GM18907 (cell line): Measurements from ENCODE around the gene LRRC10B.

ENCODE experiments used
- ATAC-seq: cut with Tn5 transposase; IDR thresholded peaks from one replicate; pipeline ENCODE4 v1.9.1; 2021; ENCODE audit warnings: mild to moderate bottlenecking, moderate library complexity; ENCODE audit not compliant: unreplicated experiment

Gene LRRC10B

GRCh38 chr11:61486011-61486620 lies 22.4 kb upstream of the LRRC10B start:
- ATAC-seq, result no peak

GRCh38 chr11:61486779-61487178 lies 21.8 kb upstream of the LRRC10B start:
- ATAC-seq, result no peak

- ATAC-seq, result no peak
These were observed 21.1 kb upstream of the LRRC10B start for GRCh38 chr11:61487342-61488025.

GRCh38 chr11:61488651-61489291 lies 19.8 kb upstream of the LRRC10B start:
- ATAC-seq, result no peak

- ATAC-seq, result no peak
These were observed 18.5 kb upstream of the LRRC10B start for GRCh38 chr11:61489833-61490721.

GRCh38 chr11:61491736-61492395 lies 16.7 kb upstream of the LRRC10B start:
- ATAC-seq, result no peak

- no peak for ATAC-seq
These were observed 14.1 kb upstream of the LRRC10B start for GRCh38 chr11:61494381-61494961.

- ATAC-seq, result no peak
These were observed 12.5 kb upstream of the LRRC10B start for GRCh38 chr11:61495801-61496601.

GRCh38 chr11:61496602-61497400 lies 11.7 kb upstream of the LRRC10B start:
- ATAC-seq, result no peak

GRCh38 chr11:61497473-61497872 lies 11.1 kb upstream of the LRRC10B start:
- ATAC-seq, result no peak

- no peak for ATAC-seq
These were observed 10.7 kb upstream of the LRRC10B start for GRCh38 chr11:61497876-61498275.

GRCh38 chr11:61498767-61499341 lies 9.7 kb upstream of the LRRC10B start:
- ATAC-seq, result no peak

GRCh38 chr11:61499816-61500491 lies 8.6 kb upstream of the LRRC10B start:
- no peak for ATAC-seq

GRCh38 chr11:61502522-61502921 lies 6.0 kb upstream of the LRRC10B start:
- no peak for ATAC-seq

GRCh38 chr11:61503135-61503770 lies 5.3 kb upstream of the LRRC10B start:
- no peak for ATAC-seq

- ATAC-seq, result no peak
These were observed 3.4 kb upstream of the LRRC10B start for GRCh38 chr11:61505106-61505505.

- no peak for ATAC-seq
These were observed 2.9 kb upstream of the LRRC10B start for GRCh38 chr11:61505640-61506155.
